Measurements from ENCODE around the gene UNC45B.
A peak's percentile ranks its signal among the peaks of the same experiment; 100 is the strongest.
"Not testable (repeated sequence)": the region's sequence is repeated elsewhere in the genome, so short reads cannot be mapped to it uniquely, and the experiment has no call there.

The UNC45B gene

DNA sequence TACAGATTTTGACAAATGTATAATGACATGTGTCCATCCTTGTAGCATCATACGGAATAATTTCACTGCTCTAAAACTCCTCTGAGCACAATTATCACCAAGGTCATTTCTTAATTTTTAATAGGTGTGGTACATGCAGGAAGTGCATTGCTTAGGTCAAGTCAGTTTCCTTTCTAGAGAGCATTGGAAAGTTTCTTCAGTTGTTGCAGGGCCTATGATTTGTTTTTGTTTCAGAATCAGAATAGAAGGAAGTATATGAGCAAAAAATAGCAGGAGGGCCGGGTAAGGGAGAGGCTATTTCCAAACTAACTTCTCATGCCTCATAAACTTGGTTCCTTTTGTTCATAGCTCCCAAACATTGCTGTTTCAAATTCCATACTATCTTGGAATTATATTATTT, 71.3 kb downstream of the UNC45B start:
- peak; percentile 24 for DNase-seq (ENCODE audit: low spot score)

DNA sequence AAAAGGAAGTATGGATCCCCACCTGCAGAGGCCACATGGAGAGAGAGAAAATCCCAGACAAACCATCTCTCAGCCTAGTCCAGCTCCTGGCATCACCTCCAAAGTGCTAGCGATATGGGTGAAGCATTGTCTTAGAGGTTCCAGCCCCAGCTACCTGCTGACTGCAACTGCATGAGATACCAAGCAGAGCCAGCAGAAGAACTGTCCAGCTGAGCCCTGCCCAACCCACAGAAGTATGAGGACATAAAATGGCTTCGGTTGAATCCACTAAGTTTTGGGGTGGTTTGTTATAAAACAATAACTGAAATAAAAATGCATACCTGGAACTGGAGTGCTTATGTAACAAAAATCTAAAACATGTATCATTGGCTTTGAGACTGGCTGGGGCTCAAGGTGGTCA, 74.8 kb downstream of the UNC45B start:
- DNase-seq (ENCODE audit: low spot score): no peak

DNA sequence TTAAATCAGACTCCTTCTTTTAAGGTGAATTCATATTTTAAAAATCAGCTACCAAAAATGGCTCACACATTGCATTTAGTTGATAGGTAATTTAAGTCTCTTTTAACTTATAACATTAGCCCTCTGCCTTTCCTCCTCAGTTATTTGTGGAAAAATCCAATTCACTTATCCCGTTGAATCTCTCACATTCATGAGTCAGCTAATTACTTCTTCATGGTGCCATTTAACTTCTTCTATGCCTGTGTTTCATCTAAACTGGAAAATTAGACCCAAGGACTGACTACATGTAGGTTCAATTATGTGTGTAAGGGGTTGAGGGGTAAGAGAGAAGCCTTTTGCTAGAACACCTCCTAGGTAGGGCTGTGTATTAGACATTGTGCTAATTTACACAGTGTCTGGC, 76.8 kb downstream of the UNC45B start:
- DNase-seq (ENCODE audit: low spot score): no peak

DNA sequence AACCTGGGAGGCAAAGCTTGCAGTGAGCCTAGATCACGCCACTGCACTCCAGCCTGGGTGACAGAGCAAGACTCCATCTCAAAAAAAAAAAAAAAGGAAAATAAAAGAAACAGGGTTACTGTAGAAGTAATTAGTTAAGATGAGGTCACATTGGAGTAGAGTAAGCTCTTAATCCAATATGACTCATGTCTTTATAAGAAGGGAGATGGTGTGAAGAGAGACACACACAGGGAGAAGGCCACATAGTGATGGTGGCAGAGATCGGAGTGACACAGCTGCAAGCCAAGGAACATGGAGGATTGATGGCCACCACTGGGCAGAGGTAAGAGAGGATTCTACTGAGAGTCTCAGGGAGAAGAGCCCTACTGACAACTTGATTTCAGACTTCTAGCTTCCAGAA, 79.9 kb downstream of the UNC45B start:
- no peak for DNase-seq (ENCODE audit: low spot score)

DNA sequence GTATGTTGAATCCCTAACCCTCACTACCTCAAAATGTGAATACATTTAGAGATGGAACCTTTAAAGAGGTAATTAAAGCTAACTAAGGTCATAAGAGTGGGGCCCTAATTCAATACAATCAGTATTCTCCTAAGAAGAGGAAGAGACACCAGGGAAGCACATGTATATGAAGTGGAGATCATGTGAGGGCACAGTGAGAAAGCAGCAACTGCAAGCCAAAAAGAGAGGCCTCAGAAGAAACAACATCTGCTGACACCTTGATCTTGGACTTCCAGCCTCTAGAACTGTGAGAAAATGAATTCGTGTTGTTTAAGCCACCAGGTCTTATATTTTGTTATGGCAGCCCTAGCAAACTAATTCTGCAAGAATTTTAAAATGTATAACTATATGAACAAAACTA, 82.0 kb downstream of the UNC45B start:
- no peak for DNase-seq (ENCODE audit: low spot score)

DNA sequence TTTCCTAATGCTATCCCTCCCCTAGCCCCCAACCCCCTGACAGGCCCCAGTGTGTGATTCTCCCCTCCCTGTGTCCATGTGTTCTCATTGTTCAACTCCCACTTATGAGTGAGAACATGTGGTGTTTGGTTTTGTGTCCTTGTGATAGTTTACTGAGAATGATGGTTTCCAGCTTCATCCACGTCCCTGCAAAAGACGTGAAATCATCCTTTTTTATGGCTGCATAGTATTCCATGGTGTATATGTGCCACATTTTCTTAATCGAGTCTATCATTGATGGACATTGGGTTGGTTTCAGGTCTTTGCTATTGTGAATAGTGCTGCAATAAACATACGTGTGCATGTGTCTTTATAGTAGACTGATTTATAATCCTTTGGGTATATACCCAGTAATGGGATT, 86.7 kb downstream of the UNC45B start:
- not testable (repeated sequence) for DNase-seq (ENCODE audit: low spot score)

DNA sequence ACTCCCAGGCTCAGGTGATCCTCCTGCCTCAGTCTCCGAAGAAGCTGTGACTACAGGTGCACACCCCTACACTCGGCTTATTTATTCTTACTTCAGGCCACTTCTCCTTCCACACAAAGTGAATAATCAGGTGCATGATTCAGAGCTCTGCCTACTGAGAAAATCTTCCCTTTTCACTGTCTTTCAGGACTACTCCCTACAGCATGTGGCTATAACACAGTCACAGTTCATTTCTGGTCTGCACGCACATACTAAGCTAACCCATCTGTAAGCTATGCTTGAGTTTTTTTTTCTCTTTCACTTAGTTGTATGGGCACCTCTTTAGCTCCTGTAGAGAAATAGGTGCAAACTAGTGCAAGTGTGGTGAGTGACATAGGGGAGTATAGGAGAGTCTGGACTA, 87.7 kb downstream of the UNC45B start:
- DNase-seq (ENCODE audit: low spot score): no peak

DNA sequence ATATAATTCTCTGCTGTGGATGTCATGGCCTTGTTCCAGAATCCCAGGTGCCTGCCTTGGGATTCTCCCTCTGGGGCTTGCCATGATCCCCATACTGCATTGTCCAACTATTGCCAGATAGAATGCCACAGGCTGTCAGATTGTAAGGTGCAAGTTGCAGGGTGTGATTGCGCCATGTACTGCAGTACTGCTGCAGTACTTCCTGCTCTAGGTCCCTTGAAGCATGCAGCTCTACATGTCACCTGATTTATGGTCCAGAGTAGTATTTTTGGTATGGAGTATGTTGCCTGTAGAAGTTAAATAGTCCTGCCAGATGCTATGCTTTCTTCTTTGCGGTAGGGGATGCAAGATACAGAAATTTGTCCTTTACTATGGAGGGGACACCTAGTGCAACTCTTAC, 88.3 kb downstream of the UNC45B start:
- DNase-seq (ENCODE audit: low spot score): no peak

DNA sequence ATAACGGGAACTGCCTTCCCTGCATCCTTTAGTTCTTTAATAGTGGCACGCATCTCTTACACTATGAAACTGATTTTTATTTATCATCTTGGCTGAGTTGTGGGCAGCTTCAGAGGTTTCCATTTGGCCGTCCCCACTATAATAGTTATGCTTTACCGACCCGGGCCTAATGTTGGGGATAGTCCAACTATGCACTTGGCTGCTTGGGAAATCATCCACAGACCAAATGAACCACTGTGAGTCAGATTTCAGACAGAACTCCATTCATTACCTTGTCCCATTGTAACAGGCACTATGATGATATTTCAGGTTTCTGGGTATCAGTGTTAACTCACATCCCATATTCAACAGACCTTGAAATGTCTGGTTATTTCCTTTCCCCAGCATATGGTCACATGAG, 89.2 kb downstream of the UNC45B start:
- no peak for DNase-seq (ENCODE audit: low spot score)

DNA sequence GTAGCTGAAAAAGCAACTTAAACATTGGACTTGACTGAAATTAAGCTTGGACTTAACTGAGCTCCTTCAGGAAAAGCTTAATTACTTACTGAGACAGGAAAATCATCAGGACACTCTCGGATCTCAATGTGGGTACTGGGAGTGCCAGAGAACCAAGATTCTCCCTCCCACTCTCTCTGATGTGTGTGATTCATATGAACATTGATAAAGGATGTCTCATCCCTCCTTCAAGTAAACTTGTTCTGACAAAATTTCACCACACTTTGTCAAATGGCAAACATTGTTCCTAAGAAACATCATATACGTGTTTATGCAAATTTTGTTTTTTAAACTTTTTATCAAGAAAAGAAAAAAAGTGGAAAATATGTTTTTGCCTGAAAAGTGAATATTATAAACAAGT, 91.2 kb downstream of the UNC45B start:
- DNase-seq (ENCODE audit: low spot score): peak; percentile 28

Data from activated CD4-positive, alpha-beta T cell treated with anti-CD3 and anti-CD28 coated beads, Interleukin-2, Interleukin-4, amounts not matched to agents 100 ng/mL and 50 ng/mL, durations not matched to agents 16 hours and 8 hours (primary cell).